GM18858 (cell line): Measurements from ENCODE around the gene HNRNPUL1.

Experiments
- ATAC-seq: cut with Tn5 transposase; IDR thresholded peaks from one replicate; pipeline ENCODE4 v1.9.1; 2021; ENCODE audit not compliant: unreplicated experiment

Gene HNRNPUL1

GRCh38 chr19:41307090-41307875, 43.1 kb downstream of the HNRNPUL1 start:
- ATAC-seq, result no peak

- ATAC-seq, result no peak
These were observed 43.8 kb downstream of the HNRNPUL1 start for GRCh38 chr19:41307954-41308449.

GRCh38 chr19:41308450-41309179, 44.4 kb downstream of the HNRNPUL1 start:
- no peak for ATAC-seq

- no peak for ATAC-seq
These were observed 45.2 kb downstream of the HNRNPUL1 start for GRCh38 chr19:41309180-41310032.

GRCh38 chr19:41310033-41310831, 46.1 kb downstream of the HNRNPUL1 start, which contains the start of gene CCDC97:
CCDC97 (plus strand) TSS chr19:41310172; CDS start chr19:41310311, 139 bp downstream.
- ATAC-seq, result peak; percentile 59

GRCh38 chr19:41311072-41311471, 46.9 kb downstream of the HNRNPUL1 start:
- ATAC-seq, result no peak

GRCh38 chr19:41311613-41312012, 47.4 kb downstream of the HNRNPUL1 start:
- ATAC-seq, result no peak

GRCh38 chr19:41316306-41316920, 52.2 kb downstream of the HNRNPUL1 start:
- no peak for ATAC-seq

- no peak for ATAC-seq
These were observed 54.7 kb downstream of the HNRNPUL1 start for GRCh38 chr19:41318696-41319499.

- ATAC-seq, result no peak
These were observed 55.5 kb downstream of the HNRNPUL1 start for GRCh38 chr19:41319500-41320184.

- ATAC-seq, result no peak
These were observed 56.0 kb downstream of the HNRNPUL1 start for GRCh38 chr19:41320185-41320518.

- no peak for ATAC-seq
These were observed 56.4 kb downstream of the HNRNPUL1 start for GRCh38 chr19:41320568-41320967.

- no peak for ATAC-seq
These were observed 57.0 kb downstream of the HNRNPUL1 start for GRCh38 chr19:41321204-41321599.

GRCh38 chr19:41321600-41322270, 57.6 kb downstream of the HNRNPUL1 start:
- no peak for ATAC-seq

- no peak for ATAC-seq
These were observed 58.3 kb downstream of the HNRNPUL1 start for GRCh38 chr19:41322451-41322850.

GRCh38 chr19:41323023-41323422, 58.9 kb downstream of the HNRNPUL1 start:
- no peak for ATAC-seq

- ATAC-seq, result no peak
These were observed 59.4 kb downstream of the HNRNPUL1 start for GRCh38 chr19:41323430-41324125.
